ENCODE data around the gene NUP54. TPM values are rescaled to one million over a fixed set of nuclear protein-coding genes. Genes with fewer than 3 reads are reported as not detected.

NUP54 gene
- total and polyA plus RNA-seq, 4 donors = 19.8 to 57.6 (median 28.3) TPM

- Histone ChIP-seq H3K36me3 (ENCODE audit: control insufficient read depth in 4 of 4, insufficient read depth in 4 of 4, low read length in 4 of 4) (peaks cover 1 to 5% (median 2%) of the 10 kb centered on the region in 4 donors), H3K27me3 (ENCODE audit: control insufficient read depth in 3 of 3, insufficient read depth in 3 of 3, low read length in 2 of 3) (no peaks in the 10 kb centered on the region), H3K27ac (ENCODE audit: low read depth in 1 of 2, low read length in 1 of 2) (peak overlapping the region; percentile 88 to 90), H3K9ac (ENCODE audit: insufficient read depth in 1 of 2, low read length in 2 of 2) (peak overlapping the region; percentile 85 to 96), H3K9me3 (ENCODE audit: control insufficient read depth in 4 of 4, insufficient read depth in 3 of 4, low read length in 3 of 4) (no peaks in the 10 kb centered on the region), H3K4me1 (ENCODE audit: control insufficient read depth in 5 of 5, insufficient read depth in 5 of 5, low read length in 5 of 5) (peaks cover 0 to 31% (median 6%) of the 10 kb centered on the region in 5 donors), H3K4me3 (peak overlapping the region; percentile 92)
- peak; percentile 73 to 78 (median 75) for DNase-seq
- peak; percentile 65 for ATAC-seq (ENCODE audit: insufficient read depth, low FRiP score)
- no peak for TF ChIP-seq CTCF (IDR thresholded peaks at IDR 0.05; ENCODE audit: control extremely low read depth, extremely low read depth)
- 1% methylated on average over 29 to 31 of the region's 31 CpGs for whole genome bisulfite sequencing, 2 donors
Observed at GRCh38 chr4:76147454-76148141, 599 bp downstream of the NUP54 start.

GRCh38 chr4:76144546-76144945 lies 3.7 kb downstream of the NUP54 start:
- no peak for TF ChIP-seq CTCF (IDR thresholded peaks at IDR 0.05; ENCODE audit: control extremely low read depth, extremely low read depth)
- no peak overlapping the region for H3K9ac ChIP-seq (ENCODE audit: insufficient read depth in 1 of 2, low read length in 2 of 2)
- H3K27ac ChIP-seq (ENCODE audit: low read depth in 1 of 2, low read length in 1 of 2) = no peak overlapping the region
- no peaks in the 10 kb centered on the region for H3K9me3 ChIP-seq (ENCODE audit: control insufficient read depth in 4 of 4, insufficient read depth in 3 of 4, low read length in 3 of 4)
- DNase-seq (no peak), ATAC-seq (ENCODE audit: insufficient read depth, low FRiP score) (no peak)
- peaks cover 0 to 30% (median 6%) of the 10 kb centered on the region in 5 donors for H3K4me1 ChIP-seq (ENCODE audit: control insufficient read depth in 5 of 5, insufficient read depth in 5 of 5, low read length in 5 of 5)
- no peaks in the 10 kb centered on the region for H3K27me3 ChIP-seq (ENCODE audit: control insufficient read depth in 3 of 3, insufficient read depth in 3 of 3, low read length in 2 of 3)
- H3K36me3 ChIP-seq (ENCODE audit: control insufficient read depth in 4 of 4, insufficient read depth in 4 of 4, low read length in 4 of 4) = peaks cover 7 to 15% (median 8%) of the 10 kb centered on the region in 4 donors
- H3K4me3 ChIP-seq = no peak overlapping the region

GRCh38 chr4:76141241-76141640 lies 7.0 kb downstream of the NUP54 start:
- WGBS, 2 donors = 94 to 97% methylated on average over 3 of the region's 3 CpGs
- Histone ChIP-seq H3K27ac (ENCODE audit: low read depth in 1 of 2, low read length in 1 of 2) (no peak overlapping the region), H3K4me3 (no peak overlapping the region), H3K36me3 (ENCODE audit: control insufficient read depth in 4 of 4, insufficient read depth in 4 of 4, low read length in 4 of 4) (peaks cover 11 to 33% (median 15%) of the 10 kb centered on the region in 4 donors), H3K9ac (ENCODE audit: insufficient read depth in 1 of 2, low read length in 2 of 2) (no peak overlapping the region), H3K9me3 (ENCODE audit: control insufficient read depth in 4 of 4, insufficient read depth in 3 of 4, low read length in 3 of 4) (no peaks in the 10 kb centered on the region), H3K27me3 (ENCODE audit: control insufficient read depth in 3 of 3, insufficient read depth in 3 of 3, low read length in 2 of 3) (no peaks in the 10 kb centered on the region), H3K4me1 (ENCODE audit: control insufficient read depth in 5 of 5, insufficient read depth in 5 of 5, low read length in 5 of 5) (peaks cover 0 to 9% (median 0%) of the 10 kb centered on the region in 5 donors)
- TF ChIP-seq CTCF (IDR thresholded peaks at IDR 0.05; ENCODE audit: control extremely low read depth, extremely low read depth) = no peak
- no peak for ATAC-seq (ENCODE audit: insufficient read depth, low FRiP score)
- no peak for DNase-seq
